WTC11 (cell line): Measurements from ENCODE around the gene CROCC. TPM values are rescaled to one million over a fixed set of nuclear protein-coding genes. Genes with fewer than 3 reads are reported as not detected.

ENCODE experiments used
- ATAC-seq: fragments of 200-7000 bp; cut with Tn5 transposase; 2 replicates; pipeline ENCODE4 v1.10.0; 2021; ENCODE audit warnings: mild to moderate bottlenecking, moderate library complexity
- CTCF ChIA-PET: fragments of 300-600 bp; sonication (Branson Sonifier 250); formaldehyde crosslinking; loops from one replicate; lab custom pipeline; 2021; ENCODE audit warnings: antibody characterized with exemption; lab: Charles Lee
- POLR2A ChIA-PET: fragments of 350-600 bp; sonication (Branson Sonifier 250); formaldehyde crosslinking; loops from one replicate; lab custom pipeline; 2021; ENCODE audit warnings: antibody characterized with exemption; lab: Charles Lee
- DNase-seq: peaks from one replicate; pipeline ENCODE4 v3.0.0; 2021; ENCODE audit warnings: low spot score
- H3K27ac Mint-ChIP-seq: 2 replicates; pipeline ENCODE4 v1.8.0; 2021; ENCODE audit warnings: mixed read lengths
- H3K27me3 Mint-ChIP-seq: 2 replicates; pipeline ENCODE4 v1.8.0; 2021; ENCODE audit warnings: low read depth, mild to moderate bottlenecking, moderate library complexity, mixed read lengths
- H3K36me3 Mint-ChIP-seq: 2 replicates; pipeline ENCODE4 v1.8.0; 2021; ENCODE audit warnings: mixed read lengths
- H3K4me1 Mint-ChIP-seq: 2 replicates; pipeline ENCODE4 v1.8.0; 2022; ENCODE audit warnings: mixed read lengths
- H3K4me3 Mint-ChIP-seq: 2 replicates; pipeline ENCODE4 v1.8.0; 2021; ENCODE audit warnings: mild to moderate bottlenecking, moderate library complexity, mixed read lengths
- H3K9me3 Mint-ChIP-seq: 2 replicates; pipeline ENCODE4 v1.8.0; 2021; ENCODE audit warnings: mixed read lengths
- EMX1 ChIP-seq: fragments of 250-450 bp; sonication (Bioruptor Pico); IDR thresholded peaks from 2 replicates; pipeline ENCODE4 v1.8.0; 2021; ENCODE audit warnings: mild to moderate bottlenecking
- ETV6 ChIP-seq: sonication (generic); formaldehyde crosslinking; IDR thresholded peaks from 2 replicates; pipeline ENCODE4 v1.8.1; 2022; ENCODE audit warnings: mild to moderate bottlenecking, missing genetic modification reagents
- GABPB1 ChIP-seq: sonication (generic); formaldehyde crosslinking; IDR thresholded peaks from 2 replicates; pipeline ENCODE4 v1.8.1; 2023; ENCODE audit warnings: mild to moderate bottlenecking, missing genetic modification reagents
- JUN ChIP-seq: sonication (generic); formaldehyde crosslinking; IDR thresholded peaks from 2 replicates; pipeline ENCODE4 v1.8.0; 2023; ENCODE audit warnings: mild to moderate bottlenecking, missing genetic modification reagents
- MXD4 ChIP-seq: fragments of 250-450 bp; sonication (Bioruptor Pico); IDR thresholded peaks from 2 replicates; pipeline ENCODE4 v1.8.0; 2021; ENCODE audit warnings: mild to moderate bottlenecking, moderate library complexity, borderline replicate concordance
- NFATC4 ChIP-seq: fragments of 250-450 bp; sonication (Bioruptor Pico); IDR thresholded peaks from 2 replicates; pipeline ENCODE4 v1.9.0; 2021; ENCODE audit warnings: mild to moderate bottlenecking
- NFYB ChIP-seq: sonication (generic); formaldehyde crosslinking; conservative IDR thresholded peaks from 2 replicates; pipeline ENCODE4 v1.8.0; 2022; ENCODE audit warnings: low read depth, missing genetic modification reagents
- NR1H2 ChIP-seq: sonication (generic); formaldehyde crosslinking; IDR thresholded peaks from 2 replicates; pipeline ENCODE4 v1.9.0; 2021; ENCODE audit warnings: mild to moderate bottlenecking, moderate library complexity, missing genetic modification reagents
- NR2C2 ChIP-seq: sonication (generic); formaldehyde crosslinking; IDR thresholded peaks from 2 replicates; pipeline ENCODE4 v1.8.0; 2022; ENCODE audit warnings: mild to moderate bottlenecking, missing genetic modification reagents
- RELA ChIP-seq: sonication (generic); formaldehyde crosslinking; IDR thresholded peaks from 2 replicates; pipeline ENCODE4 v1.8.1; 2022; ENCODE audit warnings: missing genetic modification reagents, mild to moderate bottlenecking, borderline replicate concordance
- TEAD1 ChIP-seq: sonication (generic); formaldehyde crosslinking; IDR thresholded peaks from 2 replicates; pipeline ENCODE4 v1.8.0; 2022; ENCODE audit warnings: mild to moderate bottlenecking, missing genetic modification reagents
- ZBTB21 ChIP-seq: sonication (generic); formaldehyde crosslinking; IDR thresholded peaks from 2 replicates; pipeline ENCODE4 v1.8.1; 2023; ENCODE audit warnings: mild to moderate bottlenecking, missing genetic modification reagents, borderline replicate concordance
- total RNA-seq: library from RNA; stranded (reverse); gene quantifications from 3 replicates; pipeline ENCODE4 v1.2.3, GENCODE V29; 2021
- TF ChIP-seq, protein P1 (sequence below): sonication (generic); formaldehyde crosslinking; IDR thresholded peaks from 2 replicates; pipeline ENCODE4 v1.8.0; 2022; ENCODE audit warnings: mild to moderate bottlenecking, missing genetic modification reagents
- TF ChIP-seq, protein P2 (sequence below): fragments of 250-450 bp; sonication (Bioruptor Pico); IDR thresholded peaks from 2 replicates; pipeline ENCODE4 v1.9.0; 2021; ENCODE audit warnings: mild to moderate bottlenecking
- TF ChIP-seq, protein P3 (sequence below): sonication (generic); formaldehyde crosslinking; IDR thresholded peaks from 2 replicates; pipeline ENCODE4 v1.8.0; 2022; ENCODE audit warnings: mild to moderate bottlenecking, missing genetic modification reagents
- TF ChIP-seq, protein P4 (sequence below): sonication (generic); formaldehyde crosslinking; IDR thresholded peaks from 2 replicates; pipeline ENCODE4 v1.8.1; 2023; ENCODE audit warnings: mild to moderate bottlenecking, missing genetic modification reagents

The CROCC gene
- total RNA-seq, 1 experiment from 2014 or later = 75.6 TPM

DNA sequence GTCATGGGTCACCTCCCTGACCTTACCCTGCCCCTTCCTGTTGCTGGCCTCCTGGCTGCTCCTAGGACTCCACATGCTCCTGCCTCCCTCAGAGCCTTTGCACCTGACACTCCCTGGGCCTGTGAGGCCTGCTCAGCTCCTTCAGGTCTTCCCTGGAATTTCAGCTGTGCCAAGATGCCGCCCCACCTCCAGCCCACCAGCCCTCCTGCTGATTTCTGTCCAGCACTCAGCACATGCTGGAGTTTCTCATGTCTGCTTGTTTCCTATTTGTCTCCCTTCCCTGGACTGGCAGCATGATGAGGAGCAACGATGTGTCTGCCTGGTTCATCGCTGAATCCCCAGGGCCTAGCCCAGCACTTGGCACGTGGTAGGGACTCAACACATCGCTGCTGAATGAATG, 55.6 kb downstream of the CROCC start:
- Mint-ChIP-seq H3K9me3 (no peaks in the 10 kb centered on the region), H3K4me3 (no peak overlapping the region), H3K27me3 (no peaks in the 10 kb centered on the region; the same call in 1 of the 2 replicates), H3K36me3 (peaks cover 6% of the 10 kb centered on the region; the same call in 1 of the 2 replicates), H3K27ac (no peak overlapping the region; the same call in 1 of the 2 replicates), H3K4me1 (peaks cover 36% of the 10 kb centered on the region)
- DNase-seq = no peak
- ATAC-seq = no peak
- TF ChIP-seq, protein P1, sequence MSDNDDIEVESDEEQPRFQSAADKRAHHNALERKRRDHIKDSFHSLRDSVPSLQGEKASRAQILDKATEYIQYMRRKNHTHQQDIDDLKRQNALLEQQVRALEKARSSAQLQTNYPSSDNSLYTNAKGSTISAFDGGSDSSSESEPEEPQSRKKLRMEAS = no peak
- TF ChIP-seq NR1H2 (CRISPR knock-in tag) (no peak), EMX1 (CRISPR knock-in tag) (no peak), ETV6 (no peak), NR2C2 (CRISPR knock-in tag) (no peak), MXD4 (CRISPR knock-in tag) (no peak), TEAD1 (CRISPR knock-in tag) (no peak), ZBTB21 (CRISPR knock-in tag) (no peak), RELA (CRISPR knock-in tag) (no peak), NFYB (CRISPR knock-in tag) (no peak)
- POLR2A ChIA-PET = no interaction called here
- CTCF ChIA-PET = interaction anchor here (1.1 to 3.0 kb wide), 2 partner anchors 10 to 357 kb away, joined by 3 to 30 read pairs; no protein-coding TSS in a partner anchor

DNA sequence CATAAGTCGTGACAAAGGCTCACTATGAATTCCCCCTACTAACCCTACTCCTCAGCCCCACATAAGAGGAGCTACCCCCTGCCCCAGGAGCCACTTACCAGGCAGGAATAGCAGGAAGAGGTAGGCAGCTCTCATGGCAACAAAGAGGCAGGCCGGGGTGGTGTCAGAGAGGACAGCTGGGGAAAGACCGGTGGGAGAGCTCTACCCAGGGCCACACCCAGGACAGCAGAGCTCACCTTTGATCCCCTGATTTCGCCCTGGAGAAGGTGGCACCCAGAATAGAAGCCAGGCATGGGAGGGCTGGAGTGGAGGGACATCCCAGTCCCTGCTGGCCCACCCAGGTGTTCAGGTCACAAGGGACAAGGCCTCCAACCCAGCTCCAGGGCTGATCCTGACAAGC, 56.4 kb downstream of the CROCC start:
- DNase-seq (no peak), ATAC-seq (no peak)
- TF ChIP-seq, protein P2, sequence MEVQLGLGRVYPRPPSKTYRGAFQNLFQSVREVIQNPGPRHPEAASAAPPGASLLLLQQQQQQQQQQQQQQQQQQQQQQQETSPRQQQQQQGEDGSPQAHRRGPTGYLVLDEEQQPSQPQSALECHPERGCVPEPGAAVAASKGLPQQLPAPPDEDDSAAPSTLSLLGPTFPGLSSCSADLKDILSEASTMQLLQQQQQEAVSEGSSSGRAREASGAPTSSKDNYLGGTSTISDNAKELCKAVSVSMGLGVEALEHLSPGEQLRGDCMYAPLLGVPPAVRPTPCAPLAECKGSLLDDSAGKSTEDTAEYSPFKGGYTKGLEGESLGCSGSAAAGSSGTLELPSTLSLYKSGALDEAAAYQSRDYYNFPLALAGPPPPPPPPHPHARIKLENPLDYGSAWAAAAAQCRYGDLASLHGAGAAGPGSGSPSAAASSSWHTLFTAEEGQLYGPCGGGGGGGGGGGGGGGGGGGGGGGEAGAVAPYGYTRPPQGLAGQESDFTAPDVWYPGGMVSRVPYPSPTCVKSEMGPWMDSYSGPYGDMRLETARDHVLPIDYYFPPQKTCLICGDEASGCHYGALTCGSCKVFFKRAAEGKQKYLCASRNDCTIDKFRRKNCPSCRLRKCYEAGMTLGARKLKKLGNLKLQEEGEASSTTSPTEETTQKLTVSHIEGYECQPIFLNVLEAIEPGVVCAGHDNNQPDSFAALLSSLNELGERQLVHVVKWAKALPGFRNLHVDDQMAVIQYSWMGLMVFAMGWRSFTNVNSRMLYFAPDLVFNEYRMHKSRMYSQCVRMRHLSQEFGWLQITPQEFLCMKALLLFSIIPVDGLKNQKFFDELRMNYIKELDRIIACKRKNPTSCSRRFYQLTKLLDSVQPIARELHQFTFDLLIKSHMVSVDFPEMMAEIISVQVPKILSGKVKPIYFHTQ (CRISPR knock-in tag) = no peak
- TF ChIP-seq JUN (no peak), RELA (CRISPR knock-in tag) (no peak), NFATC4 (no peak), GABPB1 (CRISPR knock-in tag) (no peak)
- TF ChIP-seq, protein P3, sequence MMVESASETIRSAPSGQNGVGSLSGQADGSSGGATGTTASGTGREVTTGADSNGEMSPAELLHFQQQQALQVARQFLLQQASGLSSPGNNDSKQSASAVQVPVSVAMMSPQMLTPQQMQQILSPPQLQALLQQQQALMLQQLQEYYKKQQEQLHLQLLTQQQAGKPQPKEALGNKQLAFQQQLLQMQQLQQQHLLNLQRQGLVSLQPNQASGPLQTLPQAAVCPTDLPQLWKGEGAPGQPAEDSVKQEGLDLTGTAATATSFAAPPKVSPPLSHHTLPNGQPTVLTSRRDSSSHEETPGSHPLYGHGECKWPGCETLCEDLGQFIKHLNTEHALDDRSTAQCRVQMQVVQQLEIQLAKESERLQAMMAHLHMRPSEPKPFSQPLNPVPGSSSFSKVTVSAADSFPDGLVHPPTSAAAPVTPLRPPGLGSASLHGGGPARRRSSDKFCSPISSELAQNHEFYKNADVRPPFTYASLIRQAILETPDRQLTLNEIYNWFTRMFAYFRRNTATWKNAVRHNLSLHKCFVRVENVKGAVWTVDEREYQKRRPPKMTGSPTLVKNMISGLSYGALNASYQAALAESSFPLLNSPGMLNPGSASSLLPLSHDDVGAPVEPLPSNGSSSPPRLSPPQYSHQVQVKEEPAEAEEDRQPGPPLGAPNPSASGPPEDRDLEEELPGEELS (CRISPR knock-in tag) = no peak
- TF ChIP-seq, protein P4, sequence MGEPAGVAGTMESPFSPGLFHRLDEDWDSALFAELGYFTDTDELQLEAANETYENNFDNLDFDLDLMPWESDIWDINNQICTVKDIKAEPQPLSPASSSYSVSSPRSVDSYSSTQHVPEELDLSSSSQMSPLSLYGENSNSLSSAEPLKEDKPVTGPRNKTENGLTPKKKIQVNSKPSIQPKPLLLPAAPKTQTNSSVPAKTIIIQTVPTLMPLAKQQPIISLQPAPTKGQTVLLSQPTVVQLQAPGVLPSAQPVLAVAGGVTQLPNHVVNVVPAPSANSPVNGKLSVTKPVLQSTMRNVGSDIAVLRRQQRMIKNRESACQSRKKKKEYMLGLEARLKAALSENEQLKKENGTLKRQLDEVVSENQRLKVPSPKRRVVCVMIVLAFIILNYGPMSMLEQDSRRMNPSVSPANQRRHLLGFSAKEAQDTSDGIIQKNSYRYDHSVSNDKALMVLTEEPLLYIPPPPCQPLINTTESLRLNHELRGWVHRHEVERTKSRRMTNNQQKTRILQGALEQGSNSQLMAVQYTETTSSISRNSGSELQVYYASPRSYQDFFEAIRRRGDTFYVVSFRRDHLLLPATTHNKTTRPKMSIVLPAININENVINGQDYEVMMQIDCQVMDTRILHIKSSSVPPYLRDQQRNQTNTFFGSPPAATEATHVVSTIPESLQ = no peak
- Mint-ChIP-seq H3K9me3 (no peaks in the 10 kb centered on the region), H3K4me3 (no peak overlapping the region; the same call in 1 of the 2 replicates), H3K4me1 (peaks cover 35% of the 10 kb centered on the region), H3K27me3 (no peaks in the 10 kb centered on the region; the same call in 1 of the 2 replicates), H3K27ac (no peak overlapping the region), H3K36me3 (peaks cover 4% of the 10 kb centered on the region; the same call in 1 of the 2 replicates)
- CTCF ChIA-PET = interaction anchor here (0.6 to 5.9 kb wide), 9 partner anchors 9 to 509 kb away, joined by 3 to 34 read pairs (median 4); no protein-coding TSS in a partner anchor
- POLR2A ChIA-PET = no interaction called here
